Adrenal gland (tissue), 5 donors: ENCODE results near the gene UTP11.

Source experiments
- CTCF ChIP-seq, 6 experiments: fragments of 450-650 bp in 4 of 6; fragments of 200-600 bp in 2 of 6; sonication (generic) in 1 of 6; IDR thresholded peaks; 1 replicate in 5 of 6; 2 replicates in 1 of 6; pipeline versions ENCODE4 v1.5.1 to v1.8.0; 2016 to 2021; ENCODE audit warnings: antibody characterized with exemption in 6 of 6, mild to moderate bottlenecking in 2 of 6, moderate library complexity in 1 of 6
- POLR2A ChIP-seq, 2 donors: fragments of 450-650 bp; IDR thresholded peaks; one replicate each; pipeline ENCODE4 v1.6.1; 2017; ENCODE audit warnings: antibody characterized with exemption in 2 of 2, mild to moderate bottlenecking in 2 of 2, moderate library complexity in 1 of 2
- donor health status: DM: no; HTN: no; CAD: no.

GRCh38 chr1:38046333-38046883 lies 33.9 kb downstream of the UTP11 start, which contains the start of gene POU3F1:
- peak in 1 of 6 experiments; percentile 7 for TF ChIP-seq CTCF (IDR thresholded peaks at IDR 0.05)
- TF ChIP-seq POLR2A (IDR thresholded peaks at IDR 0.05), result peak; percentile 19 to 30
